Mucosa of descending colon (tissue), 3 donors: ENCODE results near the gene PCDHGA12. TPM values are rescaled to one million over a fixed set of nuclear protein-coding genes. Genes with fewer than 3 reads are reported as not detected.

Source experiments
- ATAC-seq: fragments of 200-7000 bp; cut with Tn5 transposase; one replicate; pipeline ENCODE4 v1.9.1; 2020; ENCODE audit warnings: mild to moderate bottlenecking, moderate library complexity
- DNase-seq, 3 donors: peaks; one replicate each; pipeline ENCODE4 v3.0.0-alpha.2; 2020
- H3K36me3 ChIP-seq: fragments of 200-600 bp; one replicate; pipeline ENCODE4 v1.8.0; 2021; ENCODE audit warnings: low read depth, mild to moderate bottlenecking
- H3K4me1 ChIP-seq: fragments of 200-600 bp; one replicate; pipeline ENCODE4 v1.8.0; 2021; ENCODE audit warnings: low read depth, mild to moderate bottlenecking
- H3K4me3 ChIP-seq: fragments of 200-600 bp; one replicate; pipeline ENCODE4 v1.8.0; 2021; ENCODE audit warnings: mild to moderate bottlenecking
- H3K9me3 ChIP-seq: fragments of 200-600 bp; one replicate; pipeline ENCODE4 v1.8.0; 2021; ENCODE audit warnings: mild to moderate bottlenecking
- intact Hi-C, 2 donors: fragments of 100-400 bp; cut with DNase I in 1 of 2; cut with micrococcal nuclease in 1 of 2; formaldehyde crosslinking; loops; one replicate each; pipeline versions ENCODE4 v1.11.0 to v1.11.1; 2022; cut with DNase I, micrococcal nuclease
- total RNA-seq, 3 donors: library from RNA; stranded (reverse); fragmentation: NEBNext Ultra II Directional in 2 of 3; extraction: Animal tissue kit (Norgen Biotek cat#: 25700) in 2 of 3; gene quantifications; one replicate each; pipeline versions ENCODE4 v1.2.1 to v1.2.4, GENCODE V29; 2021 to 2023
- TF ChIP-seq, protein P1 (sequence below): fragments of 200-600 bp; IDR thresholded peaks from one replicate; pipeline ENCODE4 v1.8.0; 2022; ENCODE audit warnings: antibody characterized with exemption, mild to moderate bottlenecking
- donor health status: DM: no; HTN: no; CAD: no; lungs with moderate emphysema.
- donor health status: DM: no; HTN: no; CAD: no.
- donor health status: DM: no; HTN: yes; CAD: no.

PCDHGA12 gene
- total RNA-seq, 3 donors from 2014 or later: 2.6 to 5.5 (median 3.0) TPM

DNA sequence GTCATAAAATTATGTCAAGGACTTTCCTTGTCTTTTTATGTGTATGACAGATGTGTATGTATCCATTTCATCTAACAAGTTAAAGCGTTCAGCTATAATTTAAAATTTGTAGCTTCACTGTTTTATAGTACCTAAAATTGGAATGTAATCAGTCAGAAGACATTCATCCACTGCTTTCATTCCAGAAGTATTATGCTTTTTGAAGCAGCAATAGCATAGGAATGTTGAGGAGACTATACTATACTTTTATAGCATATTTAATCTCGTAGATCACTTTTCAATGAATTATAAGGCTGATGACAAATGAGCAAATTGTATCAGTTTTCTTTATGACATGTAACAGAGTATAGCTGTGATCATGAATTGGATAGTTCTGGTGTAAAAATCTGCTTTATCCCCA lies 6.9 kb downstream of the PCDHGA12 start:
- intact Hi-C loops: no loop called here

DNA sequence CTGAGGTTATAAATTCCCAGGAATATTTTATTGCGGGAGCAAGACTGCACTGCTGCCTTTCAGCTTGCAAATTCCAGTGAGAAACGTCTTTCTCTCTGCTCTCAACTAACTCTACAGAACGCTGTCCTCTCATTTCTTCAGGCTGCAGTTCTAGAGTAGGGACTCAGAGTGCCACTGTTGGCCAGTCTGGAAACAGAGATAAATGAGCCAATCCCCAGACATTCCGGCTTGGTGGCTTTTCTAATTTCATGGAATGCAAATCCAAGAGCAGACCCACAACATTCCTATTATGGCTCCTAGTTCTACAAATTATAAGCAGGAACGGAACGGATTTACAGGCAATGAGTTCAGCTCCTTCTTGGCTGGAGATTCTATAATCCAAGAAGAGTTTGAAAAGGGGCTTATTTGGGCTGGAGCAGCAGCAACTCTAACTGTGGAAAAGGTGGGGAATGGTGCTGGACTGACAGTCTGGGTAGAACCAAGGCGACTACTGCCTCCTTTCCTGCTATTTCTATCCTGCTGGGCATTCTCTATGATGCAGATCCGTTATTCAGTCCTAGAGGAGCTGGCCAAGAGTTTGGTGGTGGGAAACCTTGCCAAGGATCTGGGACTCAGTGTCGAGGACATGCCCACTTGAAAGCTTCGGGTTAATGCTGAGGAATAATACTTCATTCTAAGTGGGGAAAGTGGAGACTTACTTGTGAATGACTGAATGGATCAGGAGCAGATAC lies 9.3 kb downstream of the PCDHGA12 start:
- Histone ChIP-seq H3K4me1 (no peaks in the 10 kb centered on the region), H3K36me3 (no peaks in the 10 kb centered on the region), H3K9me3 (peaks cover 72% of the 10 kb centered on the region), H3K4me3 (no peak overlapping the region)
- ATAC-seq (no peak), DNase-seq (no peak)
- TF ChIP-seq, protein P1, sequence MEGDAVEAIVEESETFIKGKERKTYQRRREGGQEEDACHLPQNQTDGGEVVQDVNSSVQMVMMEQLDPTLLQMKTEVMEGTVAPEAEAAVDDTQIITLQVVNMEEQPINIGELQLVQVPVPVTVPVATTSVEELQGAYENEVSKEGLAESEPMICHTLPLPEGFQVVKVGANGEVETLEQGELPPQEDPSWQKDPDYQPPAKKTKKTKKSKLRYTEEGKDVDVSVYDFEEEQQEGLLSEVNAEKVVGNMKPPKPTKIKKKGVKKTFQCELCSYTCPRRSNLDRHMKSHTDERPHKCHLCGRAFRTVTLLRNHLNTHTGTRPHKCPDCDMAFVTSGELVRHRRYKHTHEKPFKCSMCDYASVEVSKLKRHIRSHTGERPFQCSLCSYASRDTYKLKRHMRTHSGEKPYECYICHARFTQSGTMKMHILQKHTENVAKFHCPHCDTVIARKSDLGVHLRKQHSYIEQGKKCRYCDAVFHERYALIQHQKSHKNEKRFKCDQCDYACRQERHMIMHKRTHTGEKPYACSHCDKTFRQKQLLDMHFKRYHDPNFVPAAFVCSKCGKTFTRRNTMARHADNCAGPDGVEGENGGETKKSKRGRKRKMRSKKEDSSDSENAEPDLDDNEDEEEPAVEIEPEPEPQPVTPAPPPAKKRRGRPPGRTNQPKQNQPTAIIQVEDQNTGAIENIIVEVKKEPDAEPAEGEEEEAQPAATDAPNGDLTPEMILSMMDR: no peak
- intact Hi-C loops: no loop called here

More for the DNA sequence above, 6.9 kb downstream of the PCDHGA12 start:
- DNase-seq (no peak), ATAC-seq (no peak)
- H3K9me3 ChIP-seq: peaks cover 86% of the 10 kb centered on the region
- H3K36me3 ChIP-seq: no peaks in the 10 kb centered on the region
- TF ChIP-seq, protein P1: no peak
- no peaks in the 10 kb centered on the region for H3K4me1 ChIP-seq
- no peak overlapping the region for H3K4me3 ChIP-seq

DNA sequence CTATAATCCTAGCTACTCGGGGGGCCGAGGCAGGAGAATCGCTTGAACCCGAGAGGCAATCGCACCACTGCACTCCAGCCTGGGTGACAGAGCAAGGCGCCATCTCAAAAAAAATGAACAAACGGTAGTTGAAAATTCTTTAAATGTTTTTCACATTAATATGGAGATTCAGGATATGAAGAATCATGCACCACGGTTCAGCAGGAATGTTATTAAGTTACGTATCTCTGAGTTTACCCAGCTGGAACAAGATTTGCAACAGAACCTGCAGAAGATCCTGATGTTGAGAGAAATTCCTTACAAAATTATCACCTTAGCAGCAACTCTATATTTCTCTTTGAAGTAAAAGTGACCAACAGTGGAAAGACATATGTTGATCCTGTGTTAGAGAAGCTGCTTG lies 10.0 kb downstream of the PCDHGA12 start:
- intact Hi-C loops: no loop called here
- H3K4me1 ChIP-seq: no peaks in the 10 kb centered on the region
- no peak for ATAC-seq
- no peak overlapping the region for H3K4me3 ChIP-seq
- TF ChIP-seq, protein P1: no peak
- no peak for DNase-seq
- peaks cover 74% of the 10 kb centered on the region for H3K9me3 ChIP-seq
- no peaks in the 10 kb centered on the region for H3K36me3 ChIP-seq

DNA sequence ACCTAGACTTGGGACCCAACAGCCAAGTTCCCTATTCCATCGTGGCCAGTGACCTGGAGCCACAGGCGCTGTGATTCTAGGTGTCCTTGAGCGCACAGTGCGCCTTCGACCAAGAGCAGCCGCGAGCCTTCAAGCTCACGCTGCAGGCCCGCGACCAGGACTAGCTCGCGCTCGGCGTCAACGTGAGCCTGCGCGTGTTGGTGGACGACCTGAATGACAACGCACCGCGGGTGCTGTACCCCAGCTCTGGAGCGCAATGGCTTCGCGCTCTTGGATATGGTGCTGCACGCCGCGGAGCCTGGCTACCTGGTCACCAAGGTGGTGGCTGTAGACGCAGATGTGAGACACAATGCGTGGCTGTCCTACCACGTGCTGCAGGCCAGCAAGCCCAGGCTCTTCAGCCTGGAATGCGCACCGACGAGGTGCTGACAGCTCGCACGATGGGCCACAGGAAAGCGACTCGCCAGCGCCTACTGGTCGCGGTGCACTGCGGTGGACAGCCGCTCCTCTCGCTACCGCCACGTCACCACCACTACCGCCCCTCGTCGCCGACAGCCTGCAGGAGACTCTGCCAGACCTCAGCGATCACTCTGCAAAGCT lies 11.4 kb downstream of the PCDHGA12 start:
- DNase-seq (no peak), ATAC-seq (no peak)
- Histone ChIP-seq H3K4me1 (no peaks in the 10 kb centered on the region), H3K36me3 (no peaks in the 10 kb centered on the region), H3K9me3 (peaks cover 66% of the 10 kb centered on the region), H3K4me3 (no peak overlapping the region)
- intact Hi-C loops: no loop called here
- TF ChIP-seq, protein P1: no peak

DNA sequence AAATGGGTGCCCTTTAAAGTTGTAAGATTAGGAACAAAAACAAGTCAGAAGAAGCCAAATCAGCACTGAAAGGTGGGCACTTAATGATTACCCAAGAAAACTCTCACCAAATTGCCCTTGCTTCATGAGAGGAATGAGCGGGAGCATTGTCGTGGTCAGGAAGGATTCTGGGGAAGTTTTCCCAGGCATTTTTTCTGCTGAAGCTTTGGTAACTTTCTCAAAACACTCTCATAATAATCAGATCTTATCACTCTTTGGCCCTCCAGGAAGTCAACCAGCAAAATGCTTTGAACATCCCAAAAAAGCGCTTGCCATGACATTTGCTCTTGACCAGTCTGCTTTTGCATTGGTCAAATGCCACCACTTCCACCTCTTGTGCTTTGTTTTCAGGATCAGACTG lies 35.0 kb downstream of the PCDHGA12 start:
- Histone ChIP-seq H3K9me3 (no peaks in the 10 kb centered on the region), H3K4me1 (no peaks in the 10 kb centered on the region), H3K4me3 (no peak overlapping the region), H3K36me3 (no peaks in the 10 kb centered on the region)
- no peak for DNase-seq
- intact Hi-C loops: no loop called here
- TF ChIP-seq, protein P1: no peak
- no peak for ATAC-seq
